PC-3 (cell line): ENCODE data around the gene PTS.

Experiments
- CTCF ChIP-seq: fragments of 300-600 bp; sonication (generic); conservative IDR thresholded peaks from 2 replicates; pipeline ENCODE4 v1.5.1; 2017; ENCODE audit warnings: antibody characterized with exemption, low read depth, mild to moderate bottlenecking, low read length
- EZH2 ChIP-seq: fragments of 300-600 bp; sonication (generic); IDR thresholded peaks from one replicate; pipeline ENCODE4 v1.6.1; 2017; ENCODE audit warnings: antibody characterized with exemption, mild to moderate bottlenecking, low read length; ENCODE audit not compliant: unreplicated experiment
- EZH2phosphoT487 ChIP-seq: fragments of 300-600 bp; sonication (generic); IDR thresholded peaks from 2 replicates; pipeline ENCODE4 v1.6.1; 2018; ENCODE audit warnings: mild to moderate bottlenecking, antibody characterized with exemption, low read length, borderline replicate concordance

GRCh38 chr11:112222303-112222702, 3.9 kb upstream of the PTS start:
- TF ChIP-seq EZH2 (no peak), CTCF (no peak), EZH2phosphoT487 (no peak)
